Measurements from ENCODE around the gene TRPC1.

The TRPC1 gene

GRCh38 chr3:142785996-142786395, 62.2 kb downstream of the TRPC1 start:
- FAIRE-seq (no peak), DNase-seq (ENCODE audit: insufficient read length, low spot score) (no peak)
- TF ChIP-seq POLR2A (IDR thresholded peaks at IDR 0.05; ENCODE audit: low read depth, low read length), result no peak

- FAIRE-seq, result no peak
- no peak for TF ChIP-seq POLR2A (IDR thresholded peaks at IDR 0.05; ENCODE audit: low read depth, low read length)
- no peak for DNase-seq (ENCODE audit: insufficient read length, low spot score)
Observed at GRCh38 chr3:142787719-142788118, 63.9 kb downstream of the TRPC1 start.

- DNase-seq (ENCODE audit: insufficient read length, low spot score) (no peak), FAIRE-seq (peak; percentile 45)
- no peak for TF ChIP-seq POLR2A (IDR thresholded peaks at IDR 0.05; ENCODE audit: low read depth, low read length)
Observed at GRCh38 chr3:142794508-142794907, 70.7 kb downstream of the TRPC1 start.

- no peak for FAIRE-seq
- TF ChIP-seq POLR2A (IDR thresholded peaks at IDR 0.05; ENCODE audit: low read depth, low read length), result no peak
- no peak for DNase-seq (ENCODE audit: insufficient read length, low spot score)
Observed at GRCh38 chr3:142795332-142795731, 71.5 kb downstream of the TRPC1 start.

GRCh38 chr3:142796823-142797222, 73.0 kb downstream of the TRPC1 start:
- no peak for TF ChIP-seq POLR2A (IDR thresholded peaks at IDR 0.05; ENCODE audit: low read depth, low read length)
- DNase-seq (ENCODE audit: insufficient read length, low spot score) (no peak), FAIRE-seq (no peak)

- FAIRE-seq (no peak), DNase-seq (ENCODE audit: insufficient read length, low spot score) (no peak)
- no peak for TF ChIP-seq POLR2A (IDR thresholded peaks at IDR 0.05; ENCODE audit: low read depth, low read length)
Observed at GRCh38 chr3:142801746-142802145, 77.9 kb downstream of the TRPC1 start.

GRCh38 chr3:142802891-142803290, 79.1 kb downstream of the TRPC1 start:
- FAIRE-seq (no peak), DNase-seq (ENCODE audit: insufficient read length, low spot score) (no peak)
- no peak for TF ChIP-seq POLR2A (IDR thresholded peaks at IDR 0.05; ENCODE audit: low read depth, low read length)

GRCh38 chr3:142808103-142808917, 84.5 kb downstream of the TRPC1 start:
- peak; percentile 31 for DNase-seq (ENCODE audit: insufficient read length, low spot score)
- TF ChIP-seq POLR2A (IDR thresholded peaks at IDR 0.05; ENCODE audit: low read depth, low read length), result no peak
- peak; percentile 99 for FAIRE-seq

- DNase-seq (ENCODE audit: insufficient read length, low spot score) (no peak), FAIRE-seq (no peak)
- TF ChIP-seq POLR2A (IDR thresholded peaks at IDR 0.05; ENCODE audit: low read depth, low read length), result no peak
Observed at GRCh38 chr3:142809259-142809658, 85.4 kb downstream of the TRPC1 start.

GRCh38 chr3:142815803-142816202, 92.0 kb downstream of the TRPC1 start:
- DNase-seq (ENCODE audit: insufficient read length, low spot score) (no peak), FAIRE-seq (no peak)
- TF ChIP-seq POLR2A (IDR thresholded peaks at IDR 0.05; ENCODE audit: low read depth, low read length), result no peak

- FAIRE-seq (no peak), DNase-seq (ENCODE audit: insufficient read length, low spot score) (no peak)
- TF ChIP-seq POLR2A (IDR thresholded peaks at IDR 0.05; ENCODE audit: low read depth, low read length), result no peak
Observed at GRCh38 chr3:142817356-142817755, 93.5 kb downstream of the TRPC1 start.

- TF ChIP-seq POLR2A (IDR thresholded peaks at IDR 0.05; ENCODE audit: low read depth, low read length), result no peak
- FAIRE-seq, result no peak
- no peak for DNase-seq (ENCODE audit: insufficient read length, low spot score)
Observed at GRCh38 chr3:142817897-142818296, 94.1 kb downstream of the TRPC1 start.

- no peak for TF ChIP-seq POLR2A (IDR thresholded peaks at IDR 0.05; ENCODE audit: low read depth, low read length)
- DNase-seq (ENCODE audit: insufficient read length, low spot score) (no peak), FAIRE-seq (no peak)
Observed at GRCh38 chr3:142818651-142819050, 94.8 kb downstream of the TRPC1 start.

- no peak for DNase-seq (ENCODE audit: insufficient read length, low spot score)
- no peak for FAIRE-seq
- no peak for TF ChIP-seq POLR2A (IDR thresholded peaks at IDR 0.05; ENCODE audit: low read depth, low read length)
Observed at GRCh38 chr3:142819179-142819578, 95.3 kb downstream of the TRPC1 start.

- TF ChIP-seq POLR2A (IDR thresholded peaks at IDR 0.05; ENCODE audit: low read depth, low read length), result no peak
- peak; percentile 63 for DNase-seq (ENCODE audit: insufficient read length, low spot score)
- FAIRE-seq, result peak; percentile 99
Observed at GRCh38 chr3:142828703-142829305, 105.0 kb downstream of the TRPC1 start.

Measured in H54 (cell line).